Activated effector memory CD4-positive, alpha-beta T cell treated with Interleukin-2 at 50 U/mL for 16 hours (primary cell): Measurements from ENCODE around the gene OR8B2.
"Not testable (repeated sequence)": the region's sequence is repeated elsewhere in the genome, so short reads cannot be mapped to it uniquely, and the experiment has no call there.

Source experiments
- DNase-seq: peaks from one replicate; pipeline ENCODE4 v3.0.0-alpha.2; 2020

OR8B2 gene, protein sequence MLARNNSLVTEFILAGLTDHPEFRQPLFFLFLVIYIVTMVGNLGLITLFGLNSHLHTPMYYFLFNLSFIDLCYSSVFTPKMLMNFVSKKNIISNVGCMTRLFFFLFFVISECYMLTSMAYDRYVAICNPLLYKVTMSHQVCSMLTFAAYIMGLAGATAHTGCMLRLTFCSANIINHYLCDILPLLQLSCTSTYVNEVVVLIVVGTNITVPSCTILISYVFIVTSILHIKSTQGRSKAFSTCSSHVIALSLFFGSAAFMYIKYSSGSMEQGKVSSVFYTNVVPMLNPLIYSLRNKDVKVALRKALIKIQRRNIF

DNA sequence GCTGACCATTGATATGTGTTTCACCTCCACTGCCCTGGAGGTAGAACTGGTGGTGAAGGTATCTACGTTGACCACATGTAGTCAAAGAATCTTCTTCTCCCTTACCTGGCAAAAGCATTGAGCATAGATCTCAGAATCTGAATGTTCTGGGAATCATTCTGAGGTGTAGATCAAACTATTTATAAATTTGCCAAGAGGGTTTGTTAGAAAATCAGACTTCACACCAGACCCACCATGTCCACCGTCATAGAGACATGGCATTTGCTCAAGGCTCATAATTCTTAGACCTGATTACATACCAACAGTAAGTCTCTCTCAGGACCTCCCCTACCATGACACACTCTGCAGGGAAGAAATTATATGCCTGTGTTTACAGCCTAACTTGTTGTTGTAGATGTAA lies at the start of gene OR8B2:
Gene OR8B2, minus strand, starts transcription at position 101 of the 400 bp plus-strand sequence. CDS start 1,156 bp downstream, outside the sequence.
- DNase-seq = no peak

DNA sequence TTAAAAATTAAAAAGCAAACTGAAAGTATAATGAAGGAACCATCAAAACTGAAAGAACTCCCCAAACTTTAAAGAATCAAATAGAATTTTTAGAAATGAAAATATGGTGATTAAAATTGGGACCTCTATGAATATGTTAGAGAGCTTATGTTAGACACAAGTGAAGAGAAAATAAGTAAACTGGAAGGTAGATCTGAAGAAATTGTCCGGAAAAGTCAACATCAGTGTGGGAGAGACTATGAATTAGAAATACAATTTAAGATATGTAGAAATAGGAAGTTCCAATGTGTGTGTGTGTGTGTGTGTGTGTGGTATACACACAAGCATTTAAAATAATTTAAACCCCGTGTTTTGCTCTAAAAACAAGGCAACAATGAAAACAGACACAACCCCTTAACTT lies 45.3 kb upstream of the OR8B2 start:
- no peak for DNase-seq

DNA sequence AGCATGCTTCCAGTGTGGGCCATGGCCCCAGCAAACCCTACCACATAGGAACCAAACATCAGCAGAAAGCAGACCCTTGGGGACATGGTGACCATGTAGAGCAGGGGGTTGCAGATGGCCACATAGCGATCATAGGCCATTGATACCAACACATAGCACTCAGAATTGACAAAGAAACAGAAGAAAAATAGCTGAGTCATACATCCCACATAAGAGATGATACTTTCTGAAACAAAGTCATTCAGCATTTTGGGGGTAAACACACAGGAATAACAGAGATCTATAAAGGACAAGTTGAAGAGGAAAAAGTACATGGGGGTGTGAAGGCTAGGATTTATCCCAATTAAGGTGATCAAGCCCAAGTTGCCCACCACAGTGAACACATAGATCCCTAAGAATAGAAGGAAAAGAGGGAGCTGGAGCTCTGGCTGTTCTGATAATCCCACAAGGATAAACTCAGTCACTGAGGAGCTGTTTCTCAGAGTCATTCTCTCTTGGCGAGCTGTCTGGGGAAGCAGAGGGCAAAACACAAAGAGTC lies 40.2 kb upstream of the OR8B2 start, which contains the start of gene OR8B4:
Gene OR8B4, minus strand, starts transcription at position 488 of the 538 bp plus-strand sequence. Its CDS starts 0 bp downstream, at position 488.
- no peak for DNase-seq

DNA sequence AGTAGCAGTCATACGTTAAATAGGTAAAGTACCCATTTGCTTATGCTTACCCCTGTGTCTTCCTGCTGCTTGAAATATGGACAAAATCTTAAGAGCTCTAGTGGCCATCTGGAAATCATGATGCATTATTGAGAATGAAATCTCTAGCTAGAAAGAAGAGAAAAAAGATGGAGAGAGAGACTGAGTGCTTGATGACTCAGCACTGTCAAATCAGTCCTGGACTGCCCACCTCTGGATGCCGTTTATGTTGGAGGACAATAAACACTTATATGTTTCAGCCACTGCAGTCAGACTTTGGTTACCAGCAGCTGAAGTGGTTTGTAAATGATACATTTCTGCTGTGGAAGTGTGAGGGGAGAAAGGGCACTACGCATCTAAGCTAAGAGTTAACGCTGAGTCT lies 36.7 kb upstream of the OR8B2 start:
- DNase-seq = no peak

- no peak for DNase-seq
Observed at GRCh38 chr11:124415356-124415923, 31.1 kb upstream of the OR8B2 start.

DNA sequence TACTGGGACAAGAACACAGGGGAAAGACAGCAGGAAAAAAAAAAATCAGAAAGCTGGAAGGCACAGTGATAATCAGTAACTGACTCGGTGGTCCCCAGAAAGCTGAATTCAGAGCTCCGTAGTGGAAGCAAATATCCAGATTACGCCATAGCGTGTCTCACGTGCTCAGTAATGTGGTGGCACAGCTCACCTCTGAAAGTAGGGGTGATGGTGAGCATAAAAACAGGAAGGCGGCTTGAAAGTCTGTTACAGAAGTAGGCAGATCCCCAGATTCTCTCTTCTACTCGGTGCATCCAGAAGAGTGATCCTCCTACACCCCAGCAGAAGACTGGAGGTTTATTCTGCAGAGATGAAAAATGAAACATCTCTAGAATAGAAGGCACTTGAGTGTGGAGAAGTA lies 25.6 kb upstream of the OR8B2 start:
- no peak for DNase-seq

DNA sequence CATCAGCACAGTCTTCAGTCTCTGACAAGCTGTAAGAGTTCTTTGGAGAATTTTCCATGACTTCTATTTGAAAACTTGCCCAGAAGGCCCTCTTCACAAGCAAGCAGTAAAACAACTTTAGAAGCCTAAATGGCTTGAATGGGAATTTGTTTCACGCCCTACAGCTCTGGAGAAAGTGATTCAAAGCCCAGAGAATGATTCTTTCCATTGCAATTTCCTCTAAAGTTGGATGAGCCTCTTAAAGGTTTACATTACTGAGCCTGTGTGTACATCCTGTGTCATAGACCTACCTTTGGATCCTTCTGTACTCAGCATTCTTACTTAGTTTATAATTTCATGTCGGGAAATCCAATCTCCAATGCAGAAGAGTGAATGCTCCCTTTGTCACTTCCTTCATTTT lies 21.3 kb upstream of the OR8B2 start:
- DNase-seq = no peak

GRCh38 chr11:124403186-124403585 lies 18.9 kb upstream of the OR8B2 start:
- DNase-seq = not testable (repeated sequence)

GRCh38 chr11:124402326-124402922 lies 18.1 kb upstream of the OR8B2 start:
- DNase-seq = no peak

DNA sequence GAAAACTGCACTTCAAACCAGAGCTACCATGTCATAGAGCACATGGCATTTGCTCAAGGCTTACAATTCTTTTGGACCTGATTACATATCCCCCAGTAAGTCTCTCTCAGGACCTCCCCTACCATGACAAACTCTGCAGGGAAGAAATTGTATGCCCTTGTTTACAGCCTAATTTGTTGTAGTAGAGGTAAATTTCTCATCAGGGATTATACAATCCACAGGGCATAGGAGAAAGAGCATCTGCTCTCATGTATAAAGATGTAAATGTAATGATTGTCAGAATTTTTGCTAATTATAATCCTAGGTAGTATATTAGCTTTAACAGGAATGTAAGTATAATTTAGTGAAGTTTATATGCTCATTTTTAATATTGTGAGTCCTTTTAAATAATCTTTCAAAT lies 14.6 kb upstream of the OR8B2 start, which contains the start of gene OR8B3:
Gene OR8B3, minus strand, starts transcription at position 101 of the 400 bp plus-strand sequence. CDS start 1,673 bp downstream, outside the sequence.
- DNase-seq = no peak

- DNase-seq = not testable (repeated sequence)
Observed at GRCh38 chr11:124396847-124397246, 12.5 kb upstream of the OR8B2 start.

DNA sequence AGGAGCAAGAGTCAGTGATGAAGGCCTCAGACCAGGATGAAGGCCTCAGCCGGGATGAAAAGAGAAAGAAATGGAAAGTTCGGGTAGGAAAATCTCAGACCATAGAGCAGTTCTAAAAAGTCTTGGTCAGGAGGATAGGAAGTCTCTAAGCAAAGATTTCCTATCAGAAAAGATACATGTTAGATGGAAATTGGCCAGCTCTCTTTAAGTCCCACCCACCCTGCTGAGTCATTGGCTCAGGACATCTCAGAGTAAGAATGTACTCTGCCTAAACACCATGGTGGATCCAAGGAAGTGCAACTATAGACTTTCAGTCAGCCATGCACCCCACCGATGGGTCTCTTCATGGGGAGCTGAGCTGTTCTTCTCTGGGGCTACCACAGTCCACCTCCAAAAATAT lies 10.1 kb upstream of the OR8B2 start:
- DNase-seq = no peak

DNA sequence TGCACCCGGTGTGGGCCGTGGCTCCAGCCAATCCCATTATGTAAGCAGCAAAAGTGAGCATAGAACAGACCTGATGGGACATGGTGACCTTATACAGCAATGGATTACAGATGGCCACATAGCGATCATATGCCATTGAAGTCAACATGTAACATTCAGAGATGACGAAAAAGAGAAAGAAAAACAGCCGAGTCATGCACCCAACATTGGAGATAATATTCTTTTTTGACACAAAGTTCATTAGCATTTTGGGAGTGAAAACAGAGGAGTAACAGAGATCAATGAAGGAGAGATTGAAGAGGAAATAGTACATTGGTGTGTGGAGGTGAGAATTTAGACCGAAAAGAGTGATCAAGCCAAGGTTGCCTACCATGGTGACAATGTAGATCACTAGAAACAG lies 1.4 kb downstream of the OR8B2 start:
- not testable (repeated sequence) for DNase-seq

GRCh38 chr11:124380585-124380984 lies 3.7 kb downstream of the OR8B2 start:
- no peak for DNase-seq

DNA sequence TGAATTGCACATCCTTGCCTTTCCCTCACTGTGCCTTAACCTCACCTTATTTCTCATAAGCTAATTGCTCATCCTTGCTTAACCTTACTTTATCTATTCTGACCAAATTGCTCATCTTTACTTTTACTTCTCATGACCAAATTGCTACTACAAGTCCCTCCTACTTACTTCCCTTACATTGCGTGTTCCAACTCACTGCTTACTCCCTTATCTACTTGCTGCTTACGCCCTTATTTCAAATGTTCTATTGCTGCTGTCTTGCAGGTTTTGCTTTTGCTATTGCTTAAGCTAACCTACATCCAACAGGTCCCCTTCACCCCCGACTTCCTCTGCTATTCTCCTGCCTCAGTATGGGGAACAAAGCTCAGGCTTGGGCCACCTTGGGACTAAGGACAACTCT lies 8.0 kb downstream of the OR8B2 start:
- DNase-seq = no peak

DNA sequence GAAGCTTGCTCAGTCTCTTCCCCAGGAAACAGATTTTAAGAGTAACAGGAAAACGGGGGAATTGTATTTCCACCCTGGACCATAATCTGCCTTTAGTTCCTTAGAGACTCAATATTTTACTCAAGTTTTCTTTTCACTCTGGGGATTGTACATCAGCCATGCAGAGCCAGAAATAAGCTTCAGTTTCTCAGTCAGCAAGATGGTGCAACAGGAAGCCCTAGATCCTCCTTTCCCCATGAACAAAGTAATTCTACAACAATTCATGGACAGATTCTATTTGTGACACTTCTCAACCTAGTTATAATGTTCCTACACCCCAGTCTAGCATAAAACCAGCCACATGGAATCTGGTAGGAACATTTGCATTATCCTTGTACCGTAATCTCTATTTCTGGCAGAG lies 24.7 kb downstream of the OR8B2 start:
- DNase-seq = no peak

GRCh38 chr11:124346311-124346955 lies 37.9 kb downstream of the OR8B2 start:
- no peak for DNase-seq

- no peak for DNase-seq
Observed at GRCh38 chr11:124344346-124344745, 40.0 kb downstream of the OR8B2 start.

DNA sequence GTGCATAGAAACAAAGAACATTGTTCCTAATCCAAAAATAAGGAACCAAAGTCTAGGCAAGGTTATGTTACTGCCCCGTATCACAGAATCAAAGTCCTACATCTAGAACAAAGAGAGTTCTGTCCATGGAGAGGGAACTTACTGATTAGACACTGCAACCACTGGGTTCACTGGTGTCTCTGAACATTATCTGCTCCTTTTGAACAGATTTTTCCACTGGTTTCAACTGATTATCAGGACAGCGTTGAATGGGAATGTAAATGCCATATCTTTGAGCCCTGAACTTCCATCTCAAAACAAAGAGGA lies 44.2 kb downstream of the OR8B2 start:
- no peak for DNase-seq

DNA sequence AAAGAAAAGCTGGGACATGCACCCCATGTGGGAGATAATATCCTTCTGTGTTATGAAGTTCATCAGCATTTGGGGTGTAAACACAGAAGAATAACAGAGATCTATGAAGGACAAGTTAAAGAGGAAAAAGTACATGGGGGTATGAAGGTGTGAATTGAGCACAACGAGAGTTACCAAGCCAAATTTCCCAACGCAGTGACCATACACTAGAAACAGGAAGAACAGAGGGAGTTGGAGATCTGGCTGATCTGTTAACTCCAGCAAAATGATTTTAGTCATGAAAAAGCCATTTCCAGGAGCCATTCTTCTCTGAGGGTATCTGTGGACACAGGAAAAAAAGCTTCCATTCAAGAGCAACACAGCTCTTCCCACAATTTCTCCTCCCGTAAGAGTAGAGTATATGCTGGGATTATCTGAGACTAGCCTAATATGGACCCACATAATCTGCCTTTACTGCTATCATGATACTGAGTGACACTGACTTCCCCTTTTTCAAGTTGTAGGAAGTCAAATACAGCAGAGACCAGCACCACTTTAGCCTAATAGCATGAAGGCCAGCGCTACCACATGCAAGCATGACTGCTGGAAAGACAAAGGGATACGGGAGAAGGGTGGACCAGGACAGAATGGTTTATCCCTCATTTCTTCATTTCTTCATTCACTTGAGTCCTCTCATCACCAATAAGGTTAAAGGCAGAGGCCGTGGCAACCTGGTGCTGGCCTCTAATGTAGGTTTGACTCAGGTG lies 44.7 kb downstream of the OR8B2 start:
- DNase-seq = no peak
